Mesendoderm (in vitro differentiated cells): ENCODE measurements around the gene GNB1L.

ENCODE experiments used
- DNase-seq: peaks from one replicate; pipeline ENCODE4 v3.0.0; 2013
- H2AK5ac ChIP-seq: 2 replicates; pipeline ENCODE4 v1.6.1; 2013; ENCODE audit warnings: low read length, inconsistent platforms
- H2BK120ac ChIP-seq: 2 replicates; pipeline ENCODE4 v1.6.1; 2013; ENCODE audit warnings: low read depth, mild to moderate bottlenecking, low read length, moderate library complexity, mixed read lengths
- H2BK15ac ChIP-seq: replicated peaks from 2 replicates; pipeline ENCODE4 v1.6.1; 2013; ENCODE audit warnings: low read depth, mild to moderate bottlenecking, moderate library complexity
- H2BK5ac ChIP-seq: 2 replicates; pipeline ENCODE4 v1.6.1; 2013; ENCODE audit warnings: low read length, inconsistent platforms
- H3K18ac ChIP-seq: 2 replicates; pipeline ENCODE4 v1.6.1; 2013; ENCODE audit warnings: mild to moderate bottlenecking, low read length, mixed read lengths
- H3K23ac ChIP-seq: one replicate; pipeline ENCODE4 v1.6.1; 2013; ENCODE audit warnings: low read length
- H3K27ac ChIP-seq: 2 replicates; pipeline ENCODE4 v1.5.1; 2013; ENCODE audit warnings: low read depth, mild to moderate bottlenecking, inconsistent platforms, low read length, moderate library complexity
- H3K27me3 ChIP-seq: 2 replicates; pipeline ENCODE4 v1.6.1; 2013; ENCODE audit warnings: low read length, control low read depth, mild to moderate bottlenecking, inconsistent platforms; ENCODE audit not compliant: insufficient read depth, poor library complexity
- H3K36me3 ChIP-seq: 2 replicates; pipeline ENCODE4 v1.6.1; 2013; ENCODE audit warnings: low read length, inconsistent platforms; ENCODE audit not compliant: control insufficient read depth, insufficient read depth
- H3K4ac ChIP-seq: one replicate; pipeline ENCODE4 v1.6.1; 2013; ENCODE audit warnings: low read depth, mild to moderate bottlenecking, low read length, moderate library complexity
- H3K4me1 ChIP-seq: 2 replicates; pipeline ENCODE4 v1.6.1; 2013; ENCODE audit warnings: low read depth, low read length, inconsistent platforms; ENCODE audit not compliant: control insufficient read depth
- H3K4me2 ChIP-seq: 2 replicates; pipeline ENCODE4 v1.6.1; 2013; ENCODE audit warnings: low read length
- H3K4me3 ChIP-seq: 2 replicates; pipeline ENCODE4 v1.5.1; 2013; ENCODE audit warnings: mild to moderate bottlenecking, low read length
- H3K56ac ChIP-seq: one replicate; pipeline ENCODE4 v1.6.1; 2013; ENCODE audit warnings: low read length
- H3K79me1 ChIP-seq: 2 replicates; pipeline ENCODE4 v1.6.1; 2013; ENCODE audit warnings: low read length, inconsistent platforms
- H3K79me2 ChIP-seq: 2 replicates; pipeline ENCODE4 v1.6.1; 2013; ENCODE audit warnings: mild to moderate bottlenecking, low read length; ENCODE audit not compliant: control insufficient read depth, insufficient read depth
- H3K9ac ChIP-seq: 2 replicates; pipeline ENCODE4 v1.6.1; 2013; ENCODE audit warnings: low read length, inconsistent platforms
- H4K5ac ChIP-seq: one replicate; pipeline ENCODE4 v1.6.1; 2013; ENCODE audit warnings: low read length
- H4K8ac ChIP-seq: one replicate; pipeline ENCODE4 v1.6.1; 2013; ENCODE audit warnings: low read depth, mild to moderate bottlenecking, control low read depth, low read length, moderate library complexity
- WGBS: extraction: QIAGEN DNeasy Blood & Tissue Kit; methylation state at CpG from one replicate; pipeline ENCODE4 v1.1.7; 2013; ENCODE audit warnings: low lambda C conversion rate, missing lambda C conversion rate; ENCODE audit not compliant: insufficient coverage; ENCODE audit errors: extremely low coverage; 5-methylcytosine and 5-hydroxymethylcytosine counted together

GNB1L gene

GRCh38 chr22:19767427-19768341 is 87.0 kb downstream of the GNB1L start:
- Histone ChIP-seq H2BK120ac (no peak overlapping the region), H3K4me2 (no peak overlapping the region), H3K9ac (no peak overlapping the region), H4K5ac (no peak overlapping the region), H3K27me3 (peaks cover 58% of the 10 kb centered on the region), H3K36me3 (no peaks in the 10 kb centered on the region), H3K79me2 (no peaks in the 10 kb centered on the region), H3K56ac (no peak overlapping the region), H3K4ac (no peak overlapping the region), H4K8ac (no peak overlapping the region), H2AK5ac (no peak overlapping the region), H3K23ac (no peak overlapping the region), H3K27ac (no peak overlapping the region), H3K18ac (no peak overlapping the region), H2BK5ac (no peak overlapping the region), H2BK15ac (no peak overlapping the region), H3K4me1 (peaks cover 3% of the 10 kb centered on the region), H3K79me1 (no peaks in the 10 kb centered on the region), H3K4me3 (no peak overlapping the region)
- no CpG with 5 or more reads among the region's 35 CpGs for WGBS
- DNase-seq: peak; percentile 50

- no CpG with 5 or more reads among the region's 103 CpGs for WGBS
- no peak overlapping the region for H2AK5ac ChIP-seq
- no peak overlapping the region for H4K5ac ChIP-seq
- H3K4me2 ChIP-seq: no peak overlapping the region
- H2BK15ac ChIP-seq: no peak overlapping the region
- H3K23ac ChIP-seq: no peak overlapping the region
- H3K27me3 ChIP-seq: peaks cover 67% of the 10 kb centered on the region
- H3K36me3 ChIP-seq: no peaks in the 10 kb centered on the region
- no peak overlapping the region for H3K9ac ChIP-seq
- no peak overlapping the region for H3K27ac ChIP-seq
- no peaks in the 10 kb centered on the region for H3K79me2 ChIP-seq
- H3K18ac ChIP-seq: no peak overlapping the region
- H3K4me3 ChIP-seq: no peak overlapping the region
- peaks cover 3% of the 10 kb centered on the region for H3K4me1 ChIP-seq
- peak; percentile 71 for DNase-seq
- no peak overlapping the region for H2BK120ac ChIP-seq
- H3K56ac ChIP-seq: peak overlapping the region; percentile 34
- H4K8ac ChIP-seq: no peak overlapping the region
- H3K79me1 ChIP-seq: no peaks in the 10 kb centered on the region
- no peak overlapping the region for H3K4ac ChIP-seq
- no peak overlapping the region for H2BK5ac ChIP-seq
Measured at GRCh38 chr22:19766511-19767426, 87.9 kb downstream of the GNB1L start.

GRCh38 chr22:19766240-19766510 is 88.5 kb downstream of the GNB1L start:
- Histone ChIP-seq H2BK120ac (no peak overlapping the region), H3K36me3 (no peaks in the 10 kb centered on the region), H3K4me1 (peaks cover 3% of the 10 kb centered on the region), H3K4me3 (no peak overlapping the region), H4K5ac (no peak overlapping the region), H3K18ac (no peak overlapping the region), H2AK5ac (no peak overlapping the region), H3K56ac (no peak overlapping the region), H2BK15ac (no peak overlapping the region), H3K4me2 (no peak overlapping the region), H3K79me1 (no peaks in the 10 kb centered on the region), H3K4ac (no peak overlapping the region), H3K9ac (no peak overlapping the region), H2BK5ac (no peak overlapping the region), H3K23ac (no peak overlapping the region), H3K27me3 (peaks cover 73% of the 10 kb centered on the region), H4K8ac (no peak overlapping the region), H3K79me2 (no peaks in the 10 kb centered on the region), H3K27ac (no peak overlapping the region)
- no CpG with 5 or more reads among the region's 36 CpGs for WGBS
- DNase-seq: no peak

- Histone ChIP-seq H3K4me2 (peak overlapping the region; percentile 40), H2BK120ac (no peak overlapping the region), H2BK5ac (no peak overlapping the region), H3K4me1 (peaks cover 3% of the 10 kb centered on the region), H3K4ac (no peak overlapping the region), H3K9ac (no peak overlapping the region), H3K79me2 (no peaks in the 10 kb centered on the region), H3K27ac (no peak overlapping the region), H2BK15ac (no peak overlapping the region), H3K27me3 (peaks cover 75% of the 10 kb centered on the region), H4K8ac (no peak overlapping the region), H3K4me3 (no peak overlapping the region), H3K23ac (no peak overlapping the region), H3K79me1 (no peaks in the 10 kb centered on the region), H3K36me3 (no peaks in the 10 kb centered on the region), H4K5ac (no peak overlapping the region), H3K18ac (no peak overlapping the region), H2AK5ac (no peak overlapping the region), H3K56ac (no peak overlapping the region)
- WGBS: no CpG with 5 or more reads among the region's 83 CpGs
- peak; percentile 48 for DNase-seq
Measured at GRCh38 chr22:19765477-19766239, 89.0 kb downstream of the GNB1L start.

GRCh38 chr22:19764636-19765476 is 89.8 kb downstream of the GNB1L start:
- Histone ChIP-seq H3K4me2 (no peak overlapping the region), H3K18ac (no peak overlapping the region), H4K8ac (no peak overlapping the region), H3K56ac (peak overlapping the region; percentile 42), H3K27ac (no peak overlapping the region), H3K27me3 (peaks cover 78% of the 10 kb centered on the region), H3K4me1 (peaks cover 3% of the 10 kb centered on the region), H3K9ac (no peak overlapping the region), H2BK15ac (no peak overlapping the region), H3K4ac (no peak overlapping the region), H3K23ac (peak overlapping the region; percentile 66), H2AK5ac (no peak overlapping the region), H4K5ac (no peak overlapping the region), H3K79me2 (no peaks in the 10 kb centered on the region), H3K79me1 (no peaks in the 10 kb centered on the region), H3K4me3 (no peak overlapping the region), H2BK120ac (no peak overlapping the region), H3K36me3 (no peaks in the 10 kb centered on the region), H2BK5ac (no peak overlapping the region)
- no CpG with 5 or more reads among the region's 25 CpGs for WGBS
- DNase-seq: no peak
